Effector CD4-positive, alpha-beta T cell (primary cell): ENCODE results near the gene IFFO2.
A peak's percentile ranks its signal among the peaks of the same experiment; 100 is the strongest.

Experiments
- DNase-seq: peaks from one replicate; pipeline ENCODE4 v3.0.0-alpha.2; 2020

IFFO2 gene

GRCh38 chr1:18934205-18935000 lies 22.1 kb downstream of the IFFO2 start:
- DNase-seq = no peak

GRCh38 chr1:18932879-18933278 lies 23.6 kb downstream of the IFFO2 start:
- DNase-seq = no peak

GRCh38 chr1:18932387-18932786 lies 24.1 kb downstream of the IFFO2 start:
- DNase-seq = no peak

- no peak for DNase-seq
These were observed 24.7 kb downstream of the IFFO2 start for GRCh38 chr1:18931730-18932129.

GRCh38 chr1:18929686-18930085 lies 26.8 kb downstream of the IFFO2 start:
- DNase-seq = no peak

- DNase-seq = no peak
These were observed 27.5 kb downstream of the IFFO2 start for GRCh38 chr1:18928985-18929384.

- no peak for DNase-seq
These were observed 28.1 kb downstream of the IFFO2 start for GRCh38 chr1:18928406-18928805.

GRCh38 chr1:18927654-18928272 lies 28.7 kb downstream of the IFFO2 start:
- no peak for DNase-seq

GRCh38 chr1:18927082-18927653 lies 29.3 kb downstream of the IFFO2 start:
- peak; percentile 38 for DNase-seq

- DNase-seq = peak; percentile 80
These were observed 30.0 kb downstream of the IFFO2 start for GRCh38 chr1:18926315-18927081.

- DNase-seq = no peak
These were observed 31.2 kb downstream of the IFFO2 start for GRCh38 chr1:18925279-18925678.

GRCh38 chr1:18924221-18924691 lies 32.2 kb downstream of the IFFO2 start:
- DNase-seq = no peak

- DNase-seq = no peak
These were observed 32.7 kb downstream of the IFFO2 start for GRCh38 chr1:18923756-18924211.

GRCh38 chr1:18922848-18923755 lies 33.4 kb downstream of the IFFO2 start:
- DNase-seq = no peak

GRCh38 chr1:18922319-18922726 lies 34.2 kb downstream of the IFFO2 start:
- no peak for DNase-seq

- no peak for DNase-seq
These were observed 34.8 kb downstream of the IFFO2 start for GRCh38 chr1:18921516-18922251.

GRCh38 chr1:18920931-18921330 lies 35.5 kb downstream of the IFFO2 start:
- DNase-seq = no peak

- DNase-seq = no peak
These were observed 36.5 kb downstream of the IFFO2 start for GRCh38 chr1:18919956-18920355.

GRCh38 chr1:18919197-18919905 lies 37.1 kb downstream of the IFFO2 start:
- DNase-seq = no peak

- DNase-seq = no peak
These were observed 38.1 kb downstream of the IFFO2 start for GRCh38 chr1:18918417-18918816.
